NCI-H1417 treated with DMSO at 0.1 percent for 48 hours (cell line): ENCODE measurements around the gene TSPAN18.

Experiments
- DNase-seq: peaks from one replicate; lab custom pipeline; 2025; lab: John Stamatoyannopoulos, UW

TSPAN18 gene

GRCh38 chr11:44823006-44823405, 96.2 kb downstream of the TSPAN18 start:
- no peak for DNase-seq

- no peak for DNase-seq
These were observed 97.1 kb downstream of the TSPAN18 start for GRCh38 chr11:44823868-44824267.

- no peak for DNase-seq
These were observed 97.5 kb downstream of the TSPAN18 start for GRCh38 chr11:44824300-44824704.

GRCh38 chr11:44825058-44825785, 98.5 kb downstream of the TSPAN18 start:
- DNase-seq = no peak

- DNase-seq = no peak
These were observed 100.3 kb downstream of the TSPAN18 start for GRCh38 chr11:44826922-44827643.

GRCh38 chr11:44828296-44828695, 101.5 kb downstream of the TSPAN18 start:
- DNase-seq = no peak

- no peak for DNase-seq
These were observed 103.1 kb downstream of the TSPAN18 start for GRCh38 chr11:44829838-44830237.

GRCh38 chr11:44831605-44832394, 105.0 kb downstream of the TSPAN18 start:
- DNase-seq = no peak

GRCh38 chr11:44832452-44832851, 105.7 kb downstream of the TSPAN18 start:
- no peak for DNase-seq

- DNase-seq = no peak
These were observed 106.6 kb downstream of the TSPAN18 start for GRCh38 chr11:44833221-44833876.

GRCh38 chr11:44833877-44834452, 107.2 kb downstream of the TSPAN18 start:
- DNase-seq = no peak

GRCh38 chr11:44834846-44835245, 108.1 kb downstream of the TSPAN18 start:
- no peak for DNase-seq

- DNase-seq = no peak
These were observed 108.5 kb downstream of the TSPAN18 start for GRCh38 chr11:44835296-44835695.

- DNase-seq = no peak
These were observed 109.2 kb downstream of the TSPAN18 start for GRCh38 chr11:44835938-44836337.

- DNase-seq = no peak
These were observed 110.9 kb downstream of the TSPAN18 start for GRCh38 chr11:44837661-44838060.

GRCh38 chr11:44839458-44840084, 112.8 kb downstream of the TSPAN18 start:
- DNase-seq = no peak

- DNase-seq = no peak
These were observed 113.3 kb downstream of the TSPAN18 start for GRCh38 chr11:44840085-44840478.

- DNase-seq = no peak
These were observed 113.9 kb downstream of the TSPAN18 start for GRCh38 chr11:44840521-44841251.

GRCh38 chr11:44842220-44842619, 115.5 kb downstream of the TSPAN18 start:
- no peak for DNase-seq

GRCh38 chr11:44846852-44847251, 120.1 kb downstream of the TSPAN18 start:
- no peak for DNase-seq

GRCh38 chr11:44847316-44847715, 120.6 kb downstream of the TSPAN18 start:
- no peak for DNase-seq
